C4-2B (cell line): Measurements from ENCODE around the gene LRRC4.

Experiments used
- CTCF ChIP-seq: fragments of 450-650 bp; conservative IDR thresholded peaks from 2 replicates; pipeline ENCODE4 v1.5.1; 2017; ENCODE audit warnings: mild to moderate bottlenecking
- ZFX ChIP-seq: fragments of 450-650 bp; IDR thresholded peaks from 2 replicates; pipeline ENCODE4 v1.6.1; 2017

GRCh38 chr7:128053023-128053422 lies 21.8 kb upstream of the LRRC4 start:
- TF ChIP-seq CTCF, result no peak
- TF ChIP-seq ZFX, result no peak
